ENCODE results near the gene ABHD18.
"Not testable (repeated sequence)": the region's sequence is repeated elsewhere in the genome, so short reads cannot be mapped to it uniquely, and the experiment has no call there.

ABHD18 gene

DNA sequence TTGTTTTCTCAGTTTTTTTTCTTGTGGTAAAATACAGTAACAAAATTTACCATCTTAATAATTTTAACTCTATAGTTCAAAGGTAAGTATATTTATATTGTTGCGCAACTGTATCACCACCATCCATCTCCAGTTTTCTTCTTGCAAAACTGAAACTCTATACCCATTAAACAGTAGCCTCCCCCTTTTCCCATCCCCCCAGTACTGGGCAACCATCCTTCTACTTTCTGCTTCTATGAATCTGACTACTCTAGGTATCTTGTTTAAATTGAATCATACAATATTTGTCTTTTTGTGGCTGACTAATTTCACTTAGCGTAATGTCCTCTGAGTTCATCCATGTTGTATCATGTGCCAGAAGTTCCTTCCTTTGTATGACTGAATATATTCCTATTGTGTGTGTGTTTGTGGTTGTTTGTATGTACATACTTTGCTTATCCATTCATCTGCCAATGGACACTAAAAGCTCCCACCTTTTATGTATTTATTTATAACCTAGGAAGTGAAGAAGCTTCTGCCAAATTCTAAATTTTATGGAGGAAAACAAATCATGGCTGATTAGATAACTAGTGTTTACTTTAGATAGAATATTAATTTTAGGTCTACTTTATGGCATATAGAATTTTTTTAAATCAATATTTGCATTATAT is 10.0 kb downstream of the ABHD18 start:
- TF ChIP-seq, protein P1, sequence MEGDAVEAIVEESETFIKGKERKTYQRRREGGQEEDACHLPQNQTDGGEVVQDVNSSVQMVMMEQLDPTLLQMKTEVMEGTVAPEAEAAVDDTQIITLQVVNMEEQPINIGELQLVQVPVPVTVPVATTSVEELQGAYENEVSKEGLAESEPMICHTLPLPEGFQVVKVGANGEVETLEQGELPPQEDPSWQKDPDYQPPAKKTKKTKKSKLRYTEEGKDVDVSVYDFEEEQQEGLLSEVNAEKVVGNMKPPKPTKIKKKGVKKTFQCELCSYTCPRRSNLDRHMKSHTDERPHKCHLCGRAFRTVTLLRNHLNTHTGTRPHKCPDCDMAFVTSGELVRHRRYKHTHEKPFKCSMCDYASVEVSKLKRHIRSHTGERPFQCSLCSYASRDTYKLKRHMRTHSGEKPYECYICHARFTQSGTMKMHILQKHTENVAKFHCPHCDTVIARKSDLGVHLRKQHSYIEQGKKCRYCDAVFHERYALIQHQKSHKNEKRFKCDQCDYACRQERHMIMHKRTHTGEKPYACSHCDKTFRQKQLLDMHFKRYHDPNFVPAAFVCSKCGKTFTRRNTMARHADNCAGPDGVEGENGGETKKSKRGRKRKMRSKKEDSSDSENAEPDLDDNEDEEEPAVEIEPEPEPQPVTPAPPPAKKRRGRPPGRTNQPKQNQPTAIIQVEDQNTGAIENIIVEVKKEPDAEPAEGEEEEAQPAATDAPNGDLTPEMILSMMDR (IDR thresholded peaks at IDR 0.05; ENCODE audit: borderline replicate concordance, insufficient read depth, low read depth, low read length): no peak
- H3K4me3 ChIP-seq (ENCODE audit: low read depth, low read length): no peak overlapping the region

DNA sequence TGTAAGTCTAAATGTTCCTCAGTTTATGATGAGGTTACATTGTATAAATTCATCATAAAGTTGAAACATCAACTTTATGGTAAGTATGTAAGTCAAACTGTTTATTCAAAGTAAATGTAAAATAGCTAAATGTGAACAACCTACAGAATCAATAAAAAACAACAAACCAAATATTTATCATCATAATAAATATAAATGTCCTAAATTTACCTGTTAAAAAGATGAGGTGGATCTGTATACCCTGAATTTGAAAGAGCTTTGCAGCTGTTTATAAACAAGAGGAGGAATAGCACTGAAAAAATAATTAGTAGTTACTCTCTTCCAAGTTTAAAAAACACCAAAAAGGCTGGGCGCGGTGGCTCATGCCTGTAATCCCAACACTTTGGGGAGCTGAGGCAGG is 13.7 kb downstream of the ABHD18 start:
- TF ChIP-seq, protein P1 (IDR thresholded peaks at IDR 0.05; ENCODE audit: borderline replicate concordance, insufficient read depth, low read depth, low read length): no peak
- no peak overlapping the region for H3K4me3 ChIP-seq (ENCODE audit: low read depth, low read length)

DNA sequence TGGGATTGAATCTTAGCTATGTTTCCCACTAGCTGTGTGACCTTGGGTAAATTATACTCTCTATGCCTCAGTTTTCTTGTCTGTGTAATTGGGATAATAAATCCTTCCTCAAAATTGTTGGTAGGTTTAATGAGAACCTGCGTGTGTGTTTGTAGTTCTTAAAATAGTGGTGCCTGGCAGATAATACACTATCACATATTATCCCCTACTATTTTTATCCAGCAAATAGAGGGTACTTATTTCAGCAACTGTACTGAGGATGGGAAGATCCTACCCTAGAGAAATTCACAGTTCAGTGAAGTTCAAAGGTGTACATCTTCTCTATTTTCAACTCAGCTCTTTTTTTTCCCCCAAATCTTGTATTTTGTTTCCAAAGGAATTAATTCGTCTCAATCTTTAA is 17.2 kb downstream of the ABHD18 start:
- no peak overlapping the region for H3K4me3 ChIP-seq (ENCODE audit: low read depth, low read length)
- TF ChIP-seq, protein P1 (IDR thresholded peaks at IDR 0.05; ENCODE audit: borderline replicate concordance, insufficient read depth, low read depth, low read length): no peak

DNA sequence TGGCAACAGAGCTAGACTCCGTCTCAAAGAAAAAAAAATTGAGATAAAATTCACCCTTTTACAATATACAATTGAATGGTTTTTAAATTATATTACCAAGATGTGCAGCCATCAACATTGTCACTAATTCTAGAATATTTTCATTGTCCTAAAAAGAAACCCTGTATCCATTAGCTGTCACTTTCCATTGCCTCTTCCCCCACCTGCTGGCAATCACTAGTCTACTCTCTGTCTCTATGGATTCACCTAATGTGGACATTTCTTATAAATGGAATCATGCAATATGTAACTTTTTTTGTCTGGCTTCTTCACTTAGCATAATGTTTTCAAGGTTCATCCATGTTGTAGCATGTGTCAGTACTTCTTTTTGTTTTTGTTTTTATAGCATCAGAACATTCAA is 20.8 kb downstream of the ABHD18 start:
- TF ChIP-seq, protein P1 (IDR thresholded peaks at IDR 0.05; ENCODE audit: borderline replicate concordance, insufficient read depth, low read depth, low read length): no peak
- H3K4me3 ChIP-seq (ENCODE audit: low read depth, low read length): no peak overlapping the region

DNA sequence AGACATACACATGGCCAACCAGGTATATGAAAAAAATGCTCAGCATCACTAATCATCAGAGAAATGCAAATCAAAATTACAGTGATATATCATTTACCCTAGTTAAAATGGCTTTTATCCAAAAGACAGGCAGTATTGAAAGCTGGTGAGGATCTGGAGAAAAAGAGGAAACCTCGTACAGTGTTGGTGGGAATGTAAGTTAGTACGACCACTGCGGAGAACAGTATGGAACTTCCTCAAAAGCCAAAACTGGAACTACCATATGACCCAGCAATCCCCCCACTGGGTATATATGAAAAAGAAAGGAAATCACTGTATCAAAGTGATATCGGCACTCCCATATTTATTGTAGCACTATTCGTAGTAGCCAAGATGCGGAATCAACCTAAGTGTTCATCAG is 23.4 kb downstream of the ABHD18 start:
- TF ChIP-seq, protein P1 (IDR thresholded peaks at IDR 0.05; ENCODE audit: borderline replicate concordance, insufficient read depth, low read depth, low read length): no peak
- no peak overlapping the region for H3K4me3 ChIP-seq (ENCODE audit: low read depth, low read length)

DNA sequence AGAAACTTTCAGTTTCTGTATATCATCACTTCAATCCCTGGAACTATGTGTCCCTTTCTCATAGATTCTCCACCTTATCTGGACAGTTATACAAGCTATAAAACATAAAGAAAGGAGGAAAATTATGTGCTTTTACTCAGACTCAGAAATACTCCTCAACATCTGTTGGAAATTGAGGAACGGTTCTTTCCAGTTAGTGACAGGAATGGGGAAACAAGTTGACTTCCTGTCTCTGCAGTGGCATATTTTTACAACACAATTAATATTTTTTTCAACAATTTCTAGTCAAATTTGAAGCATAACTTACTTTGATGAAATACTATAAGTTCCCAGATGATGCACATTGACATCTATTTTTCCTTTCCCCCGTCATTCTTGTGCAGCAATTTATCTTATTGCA is 27.9 kb downstream of the ABHD18 start:
- no peak overlapping the region for H3K4me3 ChIP-seq (ENCODE audit: low read depth, low read length)
- TF ChIP-seq, protein P1 (IDR thresholded peaks at IDR 0.05; ENCODE audit: borderline replicate concordance, insufficient read depth, low read depth, low read length): no peak

DNA sequence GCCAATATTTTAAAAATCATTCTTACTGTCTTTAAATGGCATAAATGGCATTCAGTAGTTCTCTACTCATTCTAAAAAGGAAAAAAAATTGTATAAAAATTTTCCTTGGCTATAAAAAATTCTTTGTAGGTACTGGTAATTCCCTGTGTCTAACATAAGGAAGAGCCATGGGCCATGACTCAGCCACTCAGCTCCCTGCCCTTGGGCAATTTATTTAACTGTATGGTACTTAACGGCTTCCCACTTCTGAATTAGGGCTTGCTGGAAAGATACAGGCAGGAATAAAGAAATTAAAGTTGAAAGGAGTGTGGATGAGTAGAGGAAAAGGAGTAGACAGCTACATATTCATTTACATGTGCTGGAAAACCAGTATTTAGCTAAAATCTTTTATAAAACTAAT is 30.6 kb downstream of the ABHD18 start:
- TF ChIP-seq, protein P1 (IDR thresholded peaks at IDR 0.05; ENCODE audit: borderline replicate concordance, insufficient read depth, low read depth, low read length): no peak
- H3K4me3 ChIP-seq (ENCODE audit: low read depth, low read length): no peak overlapping the region

DNA sequence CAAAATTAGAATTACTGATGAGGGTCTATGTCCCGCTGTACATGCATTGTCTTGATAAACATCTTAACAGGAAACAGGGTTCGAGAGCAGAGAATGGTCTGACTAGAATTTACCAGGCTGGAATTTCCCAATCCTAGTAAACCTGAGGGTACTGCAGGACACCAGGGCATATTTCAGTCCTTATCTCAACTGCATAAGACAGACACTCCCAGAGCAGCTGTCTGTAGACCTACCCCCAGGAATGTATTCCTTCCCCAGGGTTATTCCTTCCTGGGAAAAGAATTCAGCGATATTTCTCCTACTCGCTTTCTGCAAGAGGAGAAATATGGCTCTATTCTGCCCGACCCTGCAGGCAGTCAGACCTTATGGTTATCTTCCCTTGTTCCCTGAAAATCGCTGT is 31.3 kb downstream of the ABHD18 start:
- H3K4me3 ChIP-seq (ENCODE audit: low read depth, low read length): not testable (repeated sequence)
